Measurements from ENCODE around the gene SPRYD4.

DNA sequence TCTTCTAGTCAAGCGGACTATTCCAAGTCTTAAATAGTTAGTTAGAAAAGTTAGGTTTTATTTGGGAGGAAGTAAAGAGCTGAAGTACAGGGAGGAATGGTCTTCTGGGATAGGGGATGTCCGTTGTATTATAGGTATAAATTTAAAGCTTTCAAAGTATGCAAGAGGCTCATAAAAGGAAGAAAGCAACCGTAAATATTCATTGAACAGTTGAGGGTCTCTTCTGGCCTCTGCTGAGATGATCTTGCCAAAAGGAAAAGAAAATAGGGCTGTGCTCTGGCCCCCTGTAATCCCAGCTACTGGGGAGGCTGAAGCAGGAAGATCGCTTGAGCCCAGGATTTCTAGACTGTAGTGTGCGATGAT lies 18.8 kb upstream of the SPRYD4 start:
- TF ChIP-seq FOXM1 (IDR thresholded peaks at IDR 0.05; ENCODE audit: low read depth, low read length) (no peak), ATF7 (IDR thresholded peaks at IDR 0.05; ENCODE audit: low read depth) (no peak), HDAC6 (IDR thresholded peaks at IDR 0.05; ENCODE audit: unreplicated experiment) (no peak), ZBED1 (IDR thresholded peaks at IDR 0.05; ENCODE audit: borderline replicate concordance) (no peak), EZH2 (IDR thresholded peaks at IDR 0.05; ENCODE audit: borderline replicate concordance, control insufficient read depth, low read depth, low read length) (no peak), POLR2A (IDR thresholded peaks at IDR 0.05; ENCODE audit: low read depth, low read length) (no peak), PAX8 (IDR thresholded peaks at IDR 0.05) (no peak), ZSCAN29 (IDR thresholded peaks at IDR 0.05) (no peak), POLR2AphosphoS5 (IDR thresholded peaks at IDR 0.05; ENCODE audit: low read length) (no peak), MTA3 (IDR thresholded peaks at IDR 0.05; ENCODE audit: borderline replicate concordance, low read length) (no peak)
- TF ChIP-seq, protein P1, sequence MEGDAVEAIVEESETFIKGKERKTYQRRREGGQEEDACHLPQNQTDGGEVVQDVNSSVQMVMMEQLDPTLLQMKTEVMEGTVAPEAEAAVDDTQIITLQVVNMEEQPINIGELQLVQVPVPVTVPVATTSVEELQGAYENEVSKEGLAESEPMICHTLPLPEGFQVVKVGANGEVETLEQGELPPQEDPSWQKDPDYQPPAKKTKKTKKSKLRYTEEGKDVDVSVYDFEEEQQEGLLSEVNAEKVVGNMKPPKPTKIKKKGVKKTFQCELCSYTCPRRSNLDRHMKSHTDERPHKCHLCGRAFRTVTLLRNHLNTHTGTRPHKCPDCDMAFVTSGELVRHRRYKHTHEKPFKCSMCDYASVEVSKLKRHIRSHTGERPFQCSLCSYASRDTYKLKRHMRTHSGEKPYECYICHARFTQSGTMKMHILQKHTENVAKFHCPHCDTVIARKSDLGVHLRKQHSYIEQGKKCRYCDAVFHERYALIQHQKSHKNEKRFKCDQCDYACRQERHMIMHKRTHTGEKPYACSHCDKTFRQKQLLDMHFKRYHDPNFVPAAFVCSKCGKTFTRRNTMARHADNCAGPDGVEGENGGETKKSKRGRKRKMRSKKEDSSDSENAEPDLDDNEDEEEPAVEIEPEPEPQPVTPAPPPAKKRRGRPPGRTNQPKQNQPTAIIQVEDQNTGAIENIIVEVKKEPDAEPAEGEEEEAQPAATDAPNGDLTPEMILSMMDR (IDR thresholded peaks at IDR 0.05 in 2 of 3, conservative IDR thresholded peaks at IDR 0.05 in 1 of 3; ENCODE audit: control insufficient read depth in 2 of 3, extremely low read depth in 1 of 3, insufficient read depth in 1 of 3, low read depth in 3 of 3, low read length in 3 of 3): no peak
- TF ChIP-seq, protein P2, sequence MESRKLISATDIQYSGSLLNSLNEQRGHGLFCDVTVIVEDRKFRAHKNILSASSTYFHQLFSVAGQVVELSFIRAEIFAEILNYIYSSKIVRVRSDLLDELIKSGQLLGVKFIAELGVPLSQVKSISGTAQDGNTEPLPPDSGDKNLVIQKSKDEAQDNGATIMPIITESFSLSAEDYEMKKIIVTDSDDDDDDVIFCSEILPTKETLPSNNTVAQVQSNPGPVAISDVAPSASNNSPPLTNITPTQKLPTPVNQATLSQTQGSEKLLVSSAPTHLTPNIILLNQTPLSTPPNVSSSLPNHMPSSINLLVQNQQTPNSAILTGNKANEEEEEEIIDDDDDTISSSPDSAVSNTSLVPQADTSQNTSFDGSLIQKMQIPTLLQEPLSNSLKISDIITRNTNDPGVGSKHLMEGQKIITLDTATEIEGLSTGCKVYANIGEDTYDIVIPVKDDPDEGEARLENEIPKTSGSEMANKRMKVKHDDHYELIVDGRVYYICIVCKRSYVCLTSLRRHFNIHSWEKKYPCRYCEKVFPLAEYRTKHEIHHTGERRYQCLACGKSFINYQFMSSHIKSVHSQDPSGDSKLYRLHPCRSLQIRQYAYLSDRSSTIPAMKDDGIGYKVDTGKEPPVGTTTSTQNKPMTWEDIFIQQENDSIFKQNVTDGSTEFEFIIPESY (IDR thresholded peaks at IDR 0.05): no peak
- TF ChIP-seq, protein P3, sequence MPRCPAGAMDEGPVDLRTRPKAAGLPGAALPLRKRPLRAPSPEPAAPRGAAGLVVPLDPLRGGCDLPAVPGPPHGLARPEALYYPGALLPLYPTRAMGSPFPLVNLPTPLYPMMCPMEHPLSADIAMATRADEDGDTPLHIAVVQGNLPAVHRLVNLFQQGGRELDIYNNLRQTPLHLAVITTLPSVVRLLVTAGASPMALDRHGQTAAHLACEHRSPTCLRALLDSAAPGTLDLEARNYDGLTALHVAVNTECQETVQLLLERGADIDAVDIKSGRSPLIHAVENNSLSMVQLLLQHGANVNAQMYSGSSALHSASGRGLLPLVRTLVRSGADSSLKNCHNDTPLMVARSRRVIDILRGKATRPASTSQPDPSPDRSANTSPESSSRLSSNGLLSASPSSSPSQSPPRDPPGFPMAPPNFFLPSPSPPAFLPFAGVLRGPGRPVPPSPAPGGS (IDR thresholded peaks at IDR 0.05; ENCODE audit: borderline replicate concordance, insufficient read depth, low read depth, low read length, poor library complexity, severe bottlenecking): no peak
- TF ChIP-seq, protein P4, sequence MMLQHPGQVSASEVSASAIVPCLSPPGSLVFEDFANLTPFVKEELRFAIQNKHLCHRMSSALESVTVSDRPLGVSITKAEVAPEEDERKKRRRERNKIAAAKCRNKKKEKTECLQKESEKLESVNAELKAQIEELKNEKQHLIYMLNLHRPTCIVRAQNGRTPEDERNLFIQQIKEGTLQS (IDR thresholded peaks at IDR 0.05; ENCODE audit: borderline replicate concordance, extremely low read depth, low read depth, low read length): no peak
